Smooth muscle cell of the brain vasculature (primary cell): ENCODE results near the gene CCT7.
A peak's percentile ranks its signal among the peaks of the same experiment; 100 is the strongest.

Experiments used
- DNase-seq: peaks from one replicate; pipeline ENCODE4 v3.0.0-alpha.2; 2012; ENCODE audit warnings: low read depth, low spot score

The CCT7 gene

GRCh38 chr2:73225513-73226360 is 8.4 kb upstream of the CCT7 start:
- DNase-seq = no peak

GRCh38 chr2:73227086-73227485 is 7.0 kb upstream of the CCT7 start:
- DNase-seq = no peak

GRCh38 chr2:73228631-73229030 is 5.5 kb upstream of the CCT7 start:
- DNase-seq = no peak

GRCh38 chr2:73232403-73233153 is 1.5 kb upstream of the CCT7 start:
- DNase-seq = no peak

GRCh38 chr2:73233154-73233931 is 765 bp upstream of the CCT7 start, which contains the start of gene PRADC1:
Gene PRADC1, minus strand, starts transcription at chr2:73233239. Its CDS starts 79 bp downstream, at chr2:73233160.
- DNase-seq = peak; percentile 99

GRCh38 chr2:73235315-73236028 is 1.4 kb downstream of the CCT7 start:
- DNase-seq = no peak

- no peak for DNase-seq
These were observed 3.1 kb downstream of the CCT7 start for GRCh38 chr2:73237168-73237567.

- DNase-seq = no peak
These were observed 4.0 kb downstream of the CCT7 start for GRCh38 chr2:73238149-73238548.

GRCh38 chr2:73238976-73239375 is 4.9 kb downstream of the CCT7 start:
- DNase-seq = no peak

GRCh38 chr2:73239776-73240175 is 5.7 kb downstream of the CCT7 start:
- DNase-seq = no peak

GRCh38 chr2:73243884-73244570 is 9.9 kb downstream of the CCT7 start:
- DNase-seq = no peak

- DNase-seq = no peak
These were observed 10.5 kb downstream of the CCT7 start for GRCh38 chr2:73244580-73244979.

GRCh38 chr2:73246850-73247249 is 12.7 kb downstream of the CCT7 start:
- DNase-seq = no peak

- no peak for DNase-seq
These were observed 15.5 kb downstream of the CCT7 start for GRCh38 chr2:73249636-73250035.

- DNase-seq = no peak
These were observed 17.1 kb downstream of the CCT7 start for GRCh38 chr2:73250872-73251846.

GRCh38 chr2:73252238-73253027 is 18.3 kb downstream of the CCT7 start:
- DNase-seq = no peak

GRCh38 chr2:73253400-73253799 is 19.3 kb downstream of the CCT7 start:
- no peak for DNase-seq

- no peak for DNase-seq
These were observed 19.8 kb downstream of the CCT7 start for GRCh38 chr2:73253901-73254300.
